ENCODE data around the gene DBF4B. TPM values are rescaled to one million over a fixed set of nuclear protein-coding genes. Genes with fewer than 3 reads are reported as not detected.

DBF4B gene
- total and polyA plus RNA-seq, 2 of the 13 experiments (the other 11 are each of a cell fraction or from before 2014, with no cell fraction given): 11.7 to 13.2 TPM

DNA sequence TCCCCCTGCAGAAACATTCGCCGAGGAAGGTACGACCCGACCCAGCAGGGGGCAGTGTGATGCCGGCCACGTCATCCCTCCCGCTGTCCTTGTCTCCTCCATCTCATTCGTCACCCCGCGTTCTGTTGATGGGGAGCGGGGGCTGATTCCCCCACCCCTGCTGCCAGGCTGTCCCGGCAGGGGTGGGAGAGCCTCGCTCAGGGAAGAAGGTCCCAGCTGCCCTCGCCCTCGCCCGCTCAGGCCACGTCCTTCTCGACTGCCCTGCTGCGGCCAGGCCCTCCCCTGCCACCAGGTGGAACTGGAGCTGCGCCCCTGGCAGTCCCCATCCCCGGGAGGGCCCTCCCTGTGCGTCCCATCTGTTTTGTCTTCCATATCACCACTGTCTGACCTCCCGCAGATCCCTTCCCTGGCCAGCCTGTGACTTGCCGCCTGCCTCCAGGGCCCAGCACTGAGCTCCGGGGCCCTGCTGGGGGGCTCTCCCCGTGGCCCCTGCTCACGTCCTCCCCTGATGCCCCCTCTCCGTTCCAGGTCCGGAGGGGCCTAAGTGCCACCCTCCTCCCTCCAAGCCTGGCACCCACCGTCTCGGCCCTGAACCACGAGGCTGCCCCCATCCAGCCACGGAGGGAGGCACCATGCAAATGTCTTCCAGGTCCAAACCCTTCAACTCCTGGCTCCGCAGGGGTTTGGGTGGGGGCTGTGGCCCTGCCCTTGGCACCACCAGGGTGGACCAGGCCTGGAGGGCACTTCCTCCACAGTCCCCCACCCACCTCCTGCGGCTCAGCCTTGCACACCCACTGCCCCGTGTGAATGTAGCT lies 71.0 kb downstream of the DBF4B start (continued):
- TF ChIP-seq ETV6 (CRISPR knock-in tag; conservative IDR thresholded peaks at IDR 0.05) (no peak), ZNF232 (CRISPR knock-in tag; IDR thresholded peaks at IDR 0.05; ENCODE audit: borderline replicate concordance) (no peak), BHLHE40 (IDR thresholded peaks at IDR 0.05; ENCODE audit: low read length) (no peak), ZSCAN9 (CRISPR knock-in tag; IDR thresholded peaks at IDR 0.05; ENCODE audit: borderline replicate concordance) (no peak), ZNF780A (CRISPR knock-in tag; IDR thresholded peaks at IDR 0.05) (no peak), PRMT3 (CRISPR knock-in tag; IDR thresholded peaks at IDR 0.05; ENCODE audit: borderline replicate concordance, low read depth) (no peak), BRCA1 (CRISPR knock-in tag; IDR thresholded peaks at IDR 0.05) (no peak), HDAC1 (CRISPR knock-in tag; IDR thresholded peaks at IDR 0.05) (no peak), CBX1 (IDR thresholded peaks at IDR 0.05; ENCODE audit: low read depth) (no peak), RCOR2 (CRISPR knock-in tag; IDR thresholded peaks at IDR 0.05) (no peak), ZSCAN21 (CRISPR knock-in tag; IDR thresholded peaks at IDR 0.05; ENCODE audit: borderline replicate concordance) (peak; percentile 33; the same call in 1 of the 2 replicates), ZNF382 (CRISPR knock-in tag; IDR thresholded peaks at IDR 0.05; ENCODE audit: borderline replicate concordance) (no peak), ZNF614 (CRISPR knock-in tag; IDR thresholded peaks at IDR 0.05; ENCODE audit: borderline replicate concordance) (peak; percentile 67; the same call in 1 of the 2 replicates), ZNF546 (CRISPR knock-in tag; conservative IDR thresholded peaks at IDR 0.05) (0 out of 2 replicates have a peak, but pooled peaks have one; percentile 75), MED8 (CRISPR knock-in tag; IDR thresholded peaks at IDR 0.05; ENCODE audit: insufficient replicate concordance) (no peak), GPN1 (CRISPR knock-in tag; IDR thresholded peaks at IDR 0.05; ENCODE audit: borderline replicate concordance) (no peak)
- TF ChIP-seq, protein P1, sequence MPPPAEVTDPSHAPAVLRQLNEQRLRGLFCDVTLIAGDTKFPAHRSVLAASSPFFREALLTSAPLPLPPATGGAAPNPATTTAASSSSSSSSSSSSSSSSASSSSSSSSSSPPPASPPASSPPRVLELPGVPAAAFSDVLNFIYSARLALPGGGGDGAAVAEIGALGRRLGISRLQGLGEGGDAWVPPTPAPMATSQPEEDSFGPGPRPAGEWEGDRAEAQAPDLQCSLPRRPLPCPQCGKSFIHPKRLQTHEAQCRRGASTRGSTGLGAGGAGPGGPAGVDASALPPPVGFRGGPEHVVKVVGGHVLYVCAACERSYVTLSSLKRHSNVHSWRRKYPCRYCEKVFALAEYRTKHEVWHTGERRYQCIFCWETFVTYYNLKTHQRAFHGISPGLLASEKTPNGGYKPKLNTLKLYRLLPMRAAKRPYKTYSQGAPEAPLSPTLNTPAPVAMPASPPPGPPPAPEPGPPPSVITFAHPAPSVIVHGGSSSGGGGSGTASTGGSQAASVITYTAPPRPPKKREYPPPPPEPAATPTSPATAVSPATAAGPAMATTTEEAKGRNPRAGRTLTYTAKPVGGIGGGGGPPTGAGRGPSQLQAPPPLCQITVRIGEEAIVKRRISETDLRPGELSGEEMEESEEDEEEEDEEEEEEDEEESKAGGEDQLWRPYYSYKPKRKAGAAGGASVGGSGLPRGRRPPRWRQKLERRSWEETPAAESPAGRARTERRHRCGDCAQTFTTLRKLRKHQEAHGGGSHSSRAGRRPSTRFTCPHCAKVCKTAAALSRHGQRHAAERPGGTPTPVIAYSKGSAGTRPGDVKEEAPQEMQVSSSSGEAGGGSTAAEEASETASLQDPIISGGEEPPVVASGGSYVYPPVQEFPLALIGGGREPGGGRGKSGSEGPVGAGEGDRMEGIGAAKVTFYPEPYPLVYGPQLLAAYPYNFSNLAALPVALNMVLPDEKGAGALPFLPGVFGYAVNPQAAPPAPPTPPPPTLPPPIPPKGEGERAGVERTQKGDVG (CRISPR knock-in tag; IDR thresholded peaks at IDR 0.05; ENCODE audit: borderline replicate concordance): peak; percentile 77; the same call in 1 of the 2 replicates
- TF ChIP-seq, protein P2, sequence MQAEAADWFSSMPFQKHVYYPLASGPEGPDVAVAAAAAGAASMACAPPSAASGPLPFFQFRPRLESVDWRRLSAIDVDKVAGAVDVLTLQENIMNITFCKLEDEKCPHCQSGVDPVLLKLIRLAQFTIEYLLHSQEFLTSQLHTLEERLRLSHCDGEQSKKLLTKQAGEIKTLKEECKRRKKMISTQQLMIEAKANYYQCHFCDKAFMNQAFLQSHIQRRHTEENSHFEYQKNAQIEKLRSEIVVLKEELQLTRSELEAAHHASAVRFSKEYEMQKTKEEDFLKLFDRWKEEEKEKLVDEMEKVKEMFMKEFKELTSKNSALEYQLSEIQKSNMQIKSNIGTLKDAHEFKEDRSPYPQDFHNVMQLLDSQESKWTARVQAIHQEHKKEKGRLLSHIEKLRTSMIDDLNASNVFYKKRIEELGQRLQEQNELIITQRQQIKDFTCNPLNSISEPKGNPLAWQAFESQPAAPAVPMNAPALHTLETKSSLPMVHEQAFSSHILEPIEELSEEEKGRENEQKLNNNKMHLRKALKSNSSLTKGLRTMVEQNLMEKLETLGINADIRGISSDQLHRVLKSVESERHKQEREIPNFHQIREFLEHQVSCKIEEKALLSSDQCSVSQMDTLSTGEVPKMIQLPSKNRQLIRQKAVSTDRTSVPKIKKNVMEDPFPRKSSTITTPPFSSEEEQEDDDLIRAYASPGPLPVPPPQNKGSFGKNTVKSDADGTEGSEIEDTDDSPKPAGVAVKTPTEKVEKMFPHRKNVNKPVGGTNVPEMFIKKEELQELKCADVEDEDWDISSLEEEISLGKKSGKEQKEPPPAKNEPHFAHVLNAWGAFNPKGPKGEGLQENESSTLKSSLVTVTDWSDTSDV (CRISPR knock-in tag; IDR thresholded peaks at IDR 0.05): no peak
- TF ChIP-seq, protein P3, sequence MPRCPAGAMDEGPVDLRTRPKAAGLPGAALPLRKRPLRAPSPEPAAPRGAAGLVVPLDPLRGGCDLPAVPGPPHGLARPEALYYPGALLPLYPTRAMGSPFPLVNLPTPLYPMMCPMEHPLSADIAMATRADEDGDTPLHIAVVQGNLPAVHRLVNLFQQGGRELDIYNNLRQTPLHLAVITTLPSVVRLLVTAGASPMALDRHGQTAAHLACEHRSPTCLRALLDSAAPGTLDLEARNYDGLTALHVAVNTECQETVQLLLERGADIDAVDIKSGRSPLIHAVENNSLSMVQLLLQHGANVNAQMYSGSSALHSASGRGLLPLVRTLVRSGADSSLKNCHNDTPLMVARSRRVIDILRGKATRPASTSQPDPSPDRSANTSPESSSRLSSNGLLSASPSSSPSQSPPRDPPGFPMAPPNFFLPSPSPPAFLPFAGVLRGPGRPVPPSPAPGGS (CRISPR knock-in tag; IDR thresholded peaks at IDR 0.05): no peak
- TF ChIP-seq, protein P4, sequence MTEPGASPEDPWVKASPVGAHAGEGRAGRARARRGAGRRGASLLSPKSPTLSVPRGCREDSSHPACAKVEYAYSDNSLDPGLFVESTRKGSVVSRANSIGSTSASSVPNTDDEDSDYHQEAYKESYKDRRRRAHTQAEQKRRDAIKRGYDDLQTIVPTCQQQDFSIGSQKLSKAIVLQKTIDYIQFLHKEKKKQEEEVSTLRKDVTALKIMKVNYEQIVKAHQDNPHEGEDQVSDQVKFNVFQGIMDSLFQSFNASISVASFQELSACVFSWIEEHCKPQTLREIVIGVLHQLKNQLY (CRISPR knock-in tag; IDR thresholded peaks at IDR 0.05): 0 out of 2 replicates have a peak, but pooled peaks have one; percentile 9
- TF ChIP-seq, protein P5, sequence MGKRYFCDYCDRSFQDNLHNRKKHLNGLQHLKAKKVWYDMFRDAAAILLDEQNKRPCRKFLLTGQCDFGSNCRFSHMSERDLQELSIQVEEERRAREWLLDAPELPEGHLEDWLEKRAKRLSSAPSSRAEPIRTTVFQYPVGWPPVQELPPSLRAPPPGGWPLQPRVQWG (CRISPR knock-in tag; IDR thresholded peaks at IDR 0.05; ENCODE audit: borderline replicate concordance, low read depth): no peak

Measured in HepG2 (cell line).